OCI-M1 (cell line): Measurements from ENCODE around the gene CPLX1.
A peak's percentile ranks its signal among the peaks of the same experiment; 100 is the strongest.
"Not testable (repeated sequence)": the region's sequence is repeated elsewhere in the genome, so short reads cannot be mapped to it uniquely, and the experiment has no call there.

Experiments
- DNase-seq: peaks from one replicate; lab custom pipeline; 2025; lab: John Stamatoyannopoulos, UW

CPLX1 gene

DNA sequence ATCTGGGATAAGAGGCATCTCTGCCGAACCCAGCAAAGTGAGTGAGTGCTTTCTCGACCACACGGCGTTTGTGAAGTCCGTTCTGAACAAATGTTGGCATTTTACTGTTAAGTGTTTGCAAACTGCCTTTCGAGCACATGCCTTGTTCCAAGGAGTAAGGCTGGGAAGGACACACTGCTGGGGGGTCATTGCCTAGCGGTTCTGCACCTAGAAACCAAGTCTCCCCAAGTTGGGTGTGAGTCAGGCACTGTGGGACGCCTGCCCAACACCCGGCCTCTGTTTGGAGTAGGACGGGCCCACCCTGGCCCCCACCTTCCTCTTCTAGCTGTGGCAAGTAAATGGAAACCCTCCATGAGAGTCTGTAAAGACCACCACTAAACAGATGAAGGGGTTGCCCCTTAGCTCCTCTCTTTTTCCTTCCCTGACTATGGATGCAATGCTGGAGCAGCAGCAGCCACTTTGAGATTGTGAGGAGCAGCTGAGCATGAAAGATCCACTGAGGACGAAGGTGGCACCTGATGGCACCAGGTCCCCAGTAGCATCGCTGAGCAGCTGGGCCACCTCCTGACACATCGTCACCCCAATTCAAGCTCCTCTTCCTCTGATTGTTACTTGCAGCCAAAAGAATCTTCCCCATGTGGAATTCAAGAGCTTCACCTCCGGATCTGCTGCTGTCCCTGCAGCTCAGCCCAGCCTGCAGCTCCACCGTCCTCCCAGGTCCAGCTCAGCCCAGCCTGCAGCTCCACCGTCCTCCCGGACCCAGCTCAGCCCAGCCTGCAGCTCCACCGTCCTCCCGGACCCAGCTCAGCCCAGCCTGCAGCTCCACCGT lies 6.3 kb downstream of the CPLX1 start:
- no peak for DNase-seq

DNA sequence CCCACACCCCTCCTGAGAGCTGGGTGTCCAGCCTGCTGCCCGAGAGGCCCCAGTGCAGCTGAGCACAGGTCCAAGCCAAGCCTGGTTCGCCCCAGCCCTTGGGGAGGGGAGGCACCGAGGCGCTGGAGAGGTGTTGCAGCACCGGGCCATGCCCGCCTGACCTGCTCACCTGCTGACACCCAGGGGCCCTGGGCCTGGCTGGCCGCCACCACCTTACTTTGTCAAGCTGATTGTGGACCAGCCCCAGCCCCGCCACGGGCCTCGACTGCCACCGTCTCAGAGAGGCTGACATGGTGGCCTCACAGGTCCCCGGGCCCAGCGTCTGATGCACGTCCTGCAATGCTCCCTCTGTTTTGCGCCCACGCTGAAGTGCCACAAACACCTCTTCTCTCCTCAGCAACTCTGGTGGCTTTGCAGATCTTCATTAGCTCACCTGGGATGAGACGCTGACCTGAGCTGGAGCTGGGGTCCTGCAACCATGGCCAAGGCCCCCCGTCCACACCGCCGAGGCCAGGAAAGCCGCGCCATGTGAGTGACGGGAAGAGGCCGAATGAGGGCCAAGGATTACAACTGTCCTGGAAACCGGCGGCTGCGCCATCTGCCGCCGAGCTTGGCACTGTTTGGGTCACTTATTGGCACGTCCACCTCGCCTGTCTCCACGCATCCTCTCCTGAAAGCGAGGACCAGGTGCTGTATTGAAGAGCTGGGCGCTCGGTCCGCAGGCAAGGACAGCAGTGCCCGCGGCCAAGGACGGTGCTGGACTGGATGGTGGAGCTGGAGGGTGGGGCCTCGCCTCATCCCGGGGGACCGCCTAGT lies 7.6 kb downstream of the CPLX1 start:
- DNase-seq: no peak

DNA sequence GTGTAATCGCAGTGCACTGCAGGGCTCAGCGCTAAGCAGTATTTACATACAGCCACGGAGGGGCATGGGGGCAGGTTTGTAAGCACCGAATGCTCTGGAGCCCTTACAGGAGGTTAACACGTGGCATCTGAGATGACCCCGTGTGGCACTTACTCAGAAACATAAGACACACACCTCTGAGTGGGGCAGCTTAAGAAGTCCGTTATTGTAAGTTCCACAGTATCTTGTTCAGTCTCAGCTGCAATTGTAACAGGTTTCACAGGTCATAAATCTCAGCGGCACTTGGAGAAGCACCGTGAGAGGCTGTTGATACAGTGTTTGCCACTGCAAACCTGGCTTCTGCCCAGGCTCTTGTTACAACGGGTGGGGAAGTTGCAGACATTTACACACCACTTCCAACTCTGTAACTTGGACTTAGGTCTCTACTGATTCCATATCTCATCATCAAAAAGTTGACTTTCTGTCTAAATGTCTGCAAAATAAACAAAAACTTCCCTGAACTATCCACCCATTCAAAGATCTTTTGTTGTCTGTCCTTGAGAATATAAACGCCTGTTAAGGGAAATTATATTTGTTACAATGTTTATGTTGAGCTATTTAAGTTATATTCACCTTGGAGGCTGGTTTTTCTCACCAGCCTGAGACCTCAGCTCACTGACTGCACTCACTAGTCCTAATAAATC lies 10.3 kb downstream of the CPLX1 start:
- no peak for DNase-seq

DNA sequence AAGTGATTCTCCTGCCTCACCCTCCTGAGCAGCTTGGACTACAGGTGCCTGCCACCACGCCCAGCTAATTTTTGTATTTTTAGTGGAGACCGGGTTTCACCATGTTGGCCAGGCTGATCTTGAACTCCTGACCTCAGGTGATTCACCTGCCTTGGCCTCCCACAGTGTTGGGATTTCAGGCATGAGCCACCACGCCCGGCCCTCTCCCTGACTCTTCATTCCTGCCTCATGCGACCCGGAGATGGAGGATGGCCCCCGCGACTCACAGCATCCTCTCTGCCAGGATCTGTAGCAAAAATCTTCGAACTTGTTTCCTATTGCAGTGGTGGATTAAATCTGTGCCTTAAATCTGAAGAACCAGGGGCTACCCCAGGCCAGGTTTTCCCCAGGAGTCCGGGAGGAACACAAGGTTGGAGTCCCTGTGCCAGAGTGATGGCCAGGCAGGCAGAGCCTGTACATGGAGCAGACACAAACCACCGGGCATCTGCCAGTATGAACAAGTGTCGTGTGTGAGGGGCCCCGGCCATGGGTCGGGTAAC lies 11.5 kb downstream of the CPLX1 start:
- DNase-seq: no peak

DNA sequence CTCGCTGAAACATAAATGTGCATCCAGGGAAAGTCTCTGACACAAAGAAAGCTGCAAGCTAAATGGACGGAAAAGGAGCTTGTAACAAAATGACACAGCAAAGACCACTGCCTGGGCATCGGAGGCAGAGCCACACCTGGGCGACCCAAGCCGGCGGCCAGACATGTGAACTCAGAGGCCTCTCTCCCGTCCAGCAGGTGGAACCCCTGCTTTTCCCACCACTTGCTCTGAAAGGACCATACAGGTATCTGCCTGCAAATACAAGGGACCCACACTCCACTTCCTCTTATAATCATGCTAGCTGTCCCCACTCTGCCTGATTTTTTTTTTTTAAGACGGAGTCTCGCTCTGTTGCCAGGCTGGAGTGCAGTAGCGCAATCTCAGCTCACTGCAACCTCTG lies 12.0 kb downstream of the CPLX1 start:
- peak; percentile 14 for DNase-seq

DNA sequence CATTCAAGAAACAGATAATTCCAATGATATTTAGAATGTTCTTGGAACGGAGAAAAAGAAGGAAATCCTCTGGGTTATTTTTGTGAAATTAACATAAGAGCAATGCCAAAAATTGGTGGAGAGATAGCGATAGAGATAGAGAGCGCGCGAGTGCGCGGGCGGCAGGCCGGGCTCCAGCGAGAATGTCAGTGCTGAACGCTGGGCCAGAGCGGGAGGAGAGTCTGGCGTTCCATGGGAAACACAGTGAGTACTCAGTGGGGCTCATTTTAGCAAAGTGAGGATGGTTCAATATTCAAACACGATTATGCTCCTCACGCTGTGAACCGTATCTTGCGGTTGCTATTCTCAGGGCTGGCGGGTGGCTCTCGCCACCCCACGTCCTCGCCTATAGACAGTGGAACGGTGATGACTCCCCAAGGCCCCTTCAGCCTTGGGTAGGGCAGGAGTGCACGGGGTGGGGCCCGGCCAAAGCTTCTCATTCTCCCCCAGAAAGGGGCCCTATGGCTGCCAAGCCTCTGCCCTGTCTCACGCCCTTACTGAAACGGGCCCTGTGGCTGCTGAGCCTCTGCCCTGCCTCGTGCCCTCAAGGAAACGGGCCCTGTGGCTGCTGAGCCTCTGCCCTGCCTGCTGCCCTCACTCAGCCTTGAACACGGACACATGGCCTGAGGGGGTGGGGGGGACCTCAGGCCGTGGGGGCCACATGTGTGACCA lies 16.9 kb downstream of the CPLX1 start:
- DNase-seq: no peak

DNA sequence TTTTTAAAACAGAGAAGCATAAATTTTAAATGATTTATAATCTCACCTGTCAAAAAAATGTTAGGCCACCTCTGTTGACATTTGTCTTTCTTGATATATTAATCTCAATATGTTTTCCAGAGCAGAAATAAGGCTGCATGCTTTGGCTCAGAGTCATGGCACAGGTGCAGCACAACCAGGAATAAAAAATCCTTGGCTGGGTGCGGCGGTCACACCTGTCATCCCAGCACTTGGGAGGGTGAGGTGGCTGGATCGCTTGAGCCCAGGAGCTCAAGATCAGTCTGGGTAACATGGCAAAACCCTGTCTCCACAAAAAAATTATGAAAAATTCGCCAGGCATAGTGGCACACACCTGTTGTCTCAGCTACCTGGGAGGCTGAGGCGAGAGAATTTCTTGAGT lies 18.1 kb downstream of the CPLX1 start:
- no peak for DNase-seq

DNA sequence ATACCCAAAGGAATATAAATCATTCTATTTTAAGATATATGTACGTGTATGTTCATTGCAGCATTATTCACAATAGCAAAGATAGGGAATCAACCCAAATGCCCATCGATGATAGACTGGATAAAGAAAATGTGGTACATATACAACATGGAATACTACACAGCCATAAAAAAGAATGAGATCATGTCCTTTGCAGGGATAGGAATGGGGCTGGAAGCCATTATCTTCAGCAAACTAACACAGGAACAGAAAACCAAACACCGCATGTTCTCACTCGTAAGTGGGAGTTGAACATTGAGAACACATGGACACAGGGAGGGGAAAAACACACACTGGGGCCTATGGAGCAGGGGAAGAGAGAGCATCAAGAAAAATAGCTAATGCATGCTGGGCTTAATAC lies 18.9 kb downstream of the CPLX1 start:
- DNase-seq: not testable (repeated sequence)

DNA sequence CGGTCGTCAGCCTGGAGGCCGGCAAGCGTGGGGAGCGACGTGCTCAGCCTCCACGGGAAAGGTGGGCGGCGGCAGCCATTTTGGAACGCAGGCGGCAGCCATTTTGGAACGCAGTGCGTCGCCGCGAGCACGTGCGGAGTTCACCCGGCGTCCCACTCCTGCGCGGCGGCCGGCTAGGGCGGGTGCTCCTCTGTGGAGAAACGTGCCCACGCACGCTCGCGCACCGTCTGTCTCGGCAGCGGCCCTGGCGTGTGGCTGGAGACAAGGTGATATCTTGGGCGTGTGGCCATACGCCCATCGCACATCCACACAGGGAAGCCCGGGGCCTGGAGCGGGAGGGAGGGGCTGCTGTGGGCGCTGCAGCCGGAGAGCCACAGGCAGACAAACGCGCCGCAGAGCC lies 21.1 kb downstream of the CPLX1 start:
- DNase-seq: no peak

DNA sequence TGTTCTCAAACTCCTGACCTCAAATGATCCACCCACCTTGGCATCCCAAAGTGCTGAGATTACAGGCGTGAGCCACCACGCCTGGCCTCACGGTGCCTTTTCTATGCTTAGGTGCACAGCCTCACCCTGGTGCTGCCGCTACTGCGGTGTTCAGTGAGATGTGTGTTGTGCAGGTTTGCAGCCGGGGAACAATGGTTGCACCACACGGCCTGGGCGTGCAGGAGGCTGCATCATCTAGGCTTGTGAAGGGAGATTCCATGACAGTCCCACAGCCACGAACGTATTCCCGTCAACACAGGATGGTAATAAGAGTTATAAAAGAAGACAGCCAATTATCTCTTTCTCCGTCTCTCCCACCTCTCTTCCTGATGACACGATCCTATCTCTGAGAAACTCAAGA lies 22.0 kb downstream of the CPLX1 start:
- DNase-seq: no peak

DNA sequence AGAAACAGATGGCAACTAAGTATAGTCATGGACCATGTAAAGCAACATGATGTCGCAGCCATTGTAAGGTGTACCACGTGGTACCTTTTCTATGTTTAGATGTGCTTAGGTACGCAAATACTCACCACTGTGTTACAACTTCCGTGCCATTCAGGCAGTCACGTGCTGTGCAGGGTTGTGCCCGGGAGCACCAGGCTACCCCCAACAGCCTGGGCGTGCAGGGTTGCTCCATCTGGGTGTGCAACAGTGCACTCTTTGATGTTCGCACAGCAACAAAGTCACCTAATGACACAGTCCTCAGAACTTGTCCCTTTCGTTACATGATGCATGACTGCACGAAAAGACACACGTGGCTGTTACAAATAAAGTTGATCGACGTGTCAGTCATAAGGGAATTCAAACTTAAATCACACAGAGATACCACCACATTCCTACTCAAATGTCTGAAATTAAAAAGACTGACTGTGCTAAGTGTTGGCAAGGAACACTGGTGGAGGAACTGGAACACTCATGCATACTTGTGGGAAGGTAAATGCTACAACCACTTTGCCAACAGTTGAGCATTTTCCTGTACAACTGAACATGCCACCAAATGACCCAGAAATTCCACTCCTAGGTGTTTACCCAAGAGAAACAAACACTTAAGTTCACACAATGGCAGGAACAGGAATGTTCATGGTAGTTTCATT lies 24.3 kb downstream of the CPLX1 start:
- DNase-seq: no peak

DNA sequence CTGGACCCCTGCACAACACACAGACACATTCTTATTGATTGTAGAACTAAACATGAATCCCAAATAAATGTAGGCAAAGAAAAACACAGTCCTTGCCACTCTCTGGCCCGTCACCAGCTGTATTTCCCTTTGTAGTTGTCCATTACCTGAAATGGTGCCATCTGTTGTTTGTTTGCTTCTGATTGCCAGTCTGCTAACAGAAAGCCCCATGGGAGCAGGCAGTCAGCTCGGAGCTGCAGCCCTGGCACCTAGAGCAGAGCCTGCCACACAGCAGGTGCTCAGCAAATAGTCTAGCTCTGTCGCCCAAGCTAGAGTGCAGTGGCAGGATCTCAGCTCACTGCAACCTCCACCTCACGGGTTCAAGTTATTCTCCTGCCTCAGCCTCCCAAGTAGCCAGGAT lies 28.9 kb downstream of the CPLX1 start:
- DNase-seq: no peak

DNA sequence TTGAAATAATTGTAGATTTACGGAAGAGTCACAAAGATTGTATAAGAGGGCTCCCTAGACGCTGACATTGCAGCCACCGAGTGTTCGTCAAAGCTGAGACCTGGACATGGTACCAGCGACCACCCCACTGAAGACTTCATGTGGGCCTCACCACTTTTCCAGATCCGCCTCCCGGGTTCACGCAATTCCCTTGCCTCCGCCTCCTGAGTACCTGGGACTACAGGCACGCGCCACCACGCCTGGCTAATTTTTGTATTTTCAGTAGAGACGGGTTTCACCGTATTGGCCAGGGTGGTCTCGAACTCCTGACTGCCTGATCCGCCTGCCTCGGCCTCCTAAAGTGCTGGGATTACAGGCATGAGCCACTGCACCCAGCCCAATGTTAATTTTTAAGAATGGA lies 29.7 kb downstream of the CPLX1 start:
- no peak for DNase-seq

DNA sequence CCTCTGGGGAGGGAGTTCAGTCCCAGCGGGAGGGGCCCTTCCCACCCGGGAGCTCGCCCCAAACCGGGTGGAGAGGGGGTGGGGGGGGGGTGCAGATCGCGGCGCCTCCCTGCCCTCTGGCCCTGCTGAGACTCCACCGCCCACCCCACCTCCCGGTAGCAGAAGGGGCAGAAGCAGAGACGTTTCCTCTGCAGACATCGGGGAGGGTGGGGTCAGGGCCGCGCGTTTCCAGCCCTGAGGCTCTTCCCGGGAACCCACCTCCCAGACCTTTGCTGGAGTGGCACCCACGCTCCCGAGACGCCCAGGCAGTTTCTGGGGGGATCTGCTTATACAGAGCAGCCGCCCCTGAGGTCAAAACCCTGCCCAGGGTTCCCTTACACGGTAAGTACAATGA lies 30.2 kb downstream of the CPLX1 start:
- DNase-seq: no peak

DNA sequence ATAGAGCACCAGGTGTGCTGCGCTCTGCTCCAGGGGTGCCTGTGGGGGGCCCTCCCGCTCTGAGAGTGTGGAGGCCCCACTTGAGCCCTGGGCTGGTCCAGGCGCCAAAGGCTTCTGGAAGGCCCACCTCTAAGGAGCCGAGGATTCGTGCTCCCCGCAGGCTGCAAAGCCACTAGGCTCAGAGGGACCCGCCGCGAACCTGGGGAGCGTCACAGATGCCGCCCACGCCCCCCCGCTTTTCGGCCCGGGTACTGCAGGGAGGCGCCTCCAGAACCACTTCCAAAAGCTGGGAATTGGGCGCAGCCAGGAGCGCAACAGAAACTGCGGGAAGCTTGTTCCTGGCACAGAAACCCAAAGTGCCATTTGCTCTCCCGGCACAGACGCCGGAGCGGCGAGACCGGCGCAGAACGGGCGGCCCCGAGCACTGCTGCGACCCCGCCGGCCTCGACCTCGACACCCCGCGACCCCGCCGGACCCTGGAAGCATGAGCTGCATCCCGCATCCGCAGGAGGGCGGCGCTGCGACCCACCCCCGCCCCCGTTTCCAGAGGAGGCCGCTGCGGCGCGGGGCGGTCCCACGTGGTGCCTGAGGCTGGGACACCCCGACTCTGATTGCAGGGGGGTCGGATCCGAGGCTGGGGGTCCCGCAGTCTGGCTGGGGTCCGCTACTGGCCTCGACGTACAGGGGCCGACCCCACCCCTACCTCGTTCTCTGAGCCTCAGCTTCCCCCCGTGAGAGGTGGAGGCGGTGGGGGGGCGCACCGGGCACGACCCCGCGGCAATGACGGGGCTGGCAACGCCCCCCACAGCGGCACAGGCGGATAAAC lies 30.8 kb downstream of the CPLX1 start:
- DNase-seq: no peak

DNA sequence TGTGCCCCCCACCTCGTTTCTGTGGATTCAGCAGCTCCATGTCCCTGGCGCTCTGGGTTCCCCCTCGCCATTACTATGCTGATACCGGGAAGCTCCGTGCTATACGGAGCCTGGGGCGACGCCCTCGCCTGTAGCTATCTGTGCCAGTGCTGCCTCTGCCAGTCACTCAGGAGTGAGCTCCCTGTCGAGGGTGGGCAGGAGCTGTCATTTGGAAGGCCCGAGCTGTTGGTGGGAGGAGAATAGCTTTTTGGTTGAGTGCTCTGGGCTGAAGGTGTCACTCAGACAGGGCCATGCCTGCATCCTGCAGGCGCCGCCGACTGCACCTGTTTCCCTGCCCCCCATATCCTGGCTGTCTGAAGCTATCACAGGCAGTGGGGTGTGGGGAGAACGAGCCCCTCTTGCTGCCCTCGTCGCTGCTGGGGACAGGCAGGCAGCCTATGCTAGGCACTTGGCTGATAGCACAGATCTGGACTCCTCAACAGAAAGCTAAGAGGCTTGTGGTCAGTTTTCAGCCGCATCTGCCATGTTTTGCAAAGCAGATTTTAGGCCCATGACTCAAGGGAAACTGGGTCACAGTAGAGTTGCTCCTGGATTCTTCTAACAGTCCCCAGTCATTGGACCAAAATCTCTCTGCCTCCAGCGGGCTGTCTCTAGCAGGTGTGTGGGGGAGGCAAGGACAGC lies 31.8 kb downstream of the CPLX1 start:
- DNase-seq: peak; percentile 41

DNA sequence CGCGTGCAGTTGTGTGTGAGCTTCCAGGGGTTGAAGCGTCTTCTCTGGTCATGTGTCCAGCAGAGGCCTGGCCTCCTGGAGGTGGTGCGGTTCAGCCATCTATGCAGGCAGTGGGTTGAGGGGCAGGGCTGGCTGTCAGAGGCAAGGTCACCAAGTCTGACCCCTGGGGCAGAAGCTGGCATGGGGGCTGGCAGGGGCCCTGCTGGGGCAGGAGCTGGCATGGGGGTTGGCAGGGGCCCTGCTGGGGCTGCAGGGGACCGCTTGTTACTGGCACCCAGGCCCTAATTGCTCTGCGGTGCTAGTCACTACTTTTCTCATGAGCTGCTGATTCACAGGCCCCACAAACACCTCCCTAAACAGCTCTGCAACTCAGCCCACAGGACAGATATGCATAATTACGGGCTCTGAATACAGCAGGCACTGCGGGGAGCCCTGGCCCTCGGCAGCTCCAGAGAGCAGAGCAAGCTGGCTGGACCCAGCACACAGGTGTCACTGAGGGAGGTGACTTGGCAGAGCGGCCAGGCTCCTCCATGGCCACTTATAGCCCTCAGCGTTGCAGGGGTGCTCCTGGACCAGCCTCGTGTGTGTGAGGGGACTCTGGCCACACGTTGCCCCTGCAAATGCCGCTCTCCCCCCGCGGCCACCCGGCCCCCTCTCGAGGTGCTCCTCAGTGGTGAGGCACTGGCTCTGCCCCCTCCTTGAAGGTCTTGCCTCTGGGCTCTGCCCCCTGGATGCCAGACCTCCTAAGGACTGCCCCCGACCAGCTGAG lies 32.7 kb downstream of the CPLX1 start:
- no peak for DNase-seq

DNA sequence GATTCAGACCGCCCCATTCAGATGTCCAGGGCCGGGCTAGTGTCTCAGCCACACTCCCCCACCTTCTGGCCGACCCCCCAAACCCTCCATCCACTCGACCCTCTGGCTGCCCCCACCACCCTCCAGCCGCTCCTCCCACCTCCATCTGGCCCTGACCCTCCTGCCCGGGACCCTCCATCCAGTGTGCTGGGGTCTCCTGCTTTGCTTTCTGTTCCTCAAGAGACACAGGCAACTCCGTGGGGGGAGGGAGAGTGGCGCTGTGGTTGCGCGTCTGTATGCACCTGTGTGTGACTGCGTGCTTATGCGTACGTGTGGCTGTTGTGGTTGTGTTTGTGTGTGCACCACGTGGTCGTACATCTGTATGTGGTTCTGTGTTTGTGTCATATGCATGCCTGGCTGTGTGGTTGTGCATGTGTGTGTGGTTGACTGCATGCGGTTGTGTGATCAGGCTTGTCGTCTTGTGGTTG lies 33.3 kb downstream of the CPLX1 start:
- no peak for DNase-seq
